MCF 10A (cell line): Measurements from ENCODE around the gene CEND1. TPM values are rescaled to one million over a fixed set of nuclear protein-coding genes. Genes with fewer than 3 reads are reported as not detected.

Experiments used
- BruUV-seq: library from RNA; stranded (reverse); fragments of 400-500 nt; replicated peaks from 2 replicates; lab custom pipeline; 2021; lab: Mats Ljungman, UMichigan
- CTCF ChIA-PET: fragments of 300-600 bp; sonication (Branson Sonifier 250); formaldehyde crosslinking; extraction: SDS; loops from one replicate; lab custom pipeline; 2021; ENCODE audit warnings: antibody characterized with exemption, inconsistent platforms; lab: Yijun Ruan, JAX
- POLR2A ChIA-PET: fragments of 300-600, 350-650 bp; sonication (Branson Sonifier 250); formaldehyde crosslinking; extraction: SDS; loops from one replicate; lab custom pipeline; 2020; ENCODE audit warnings: antibody characterized with exemption, inconsistent platforms; lab: Yijun Ruan, JAX
- DNase-seq: peaks from one replicate; pipeline ENCODE4 v3.0.0-alpha.2; 2018; ENCODE audit not compliant: unreplicated experiment
- H3K27ac Mint-ChIP-seq: one replicate; pipeline ENCODE4 v1.8.0; 2022; ENCODE audit warnings: mild to moderate bottlenecking, low read depth, mixed read lengths; ENCODE audit not compliant: unreplicated experiment
- H3K27me3 Mint-ChIP-seq: one replicate; pipeline ENCODE4 v1.8.0; 2022; ENCODE audit warnings: mixed read lengths; ENCODE audit not compliant: insufficient read depth, unreplicated experiment
- H3K36me3 Mint-ChIP-seq: one replicate; pipeline ENCODE4 v1.8.0; 2022; ENCODE audit warnings: mild to moderate bottlenecking, moderate library complexity, mixed read lengths; ENCODE audit not compliant: insufficient read depth, unreplicated experiment
- H3K4me1 Mint-ChIP-seq: one replicate; pipeline ENCODE4 v1.8.0; 2022; ENCODE audit warnings: mixed read lengths; ENCODE audit not compliant: insufficient read depth, unreplicated experiment
- H3K4me3 Mint-ChIP-seq: one replicate; pipeline ENCODE4 v1.8.0; 2022; ENCODE audit warnings: mild to moderate bottlenecking, moderate library complexity, mixed read lengths; ENCODE audit not compliant: unreplicated experiment
- H3K9me3 Mint-ChIP-seq: one replicate; pipeline ENCODE4 v1.8.0; 2022; ENCODE audit warnings: mixed read lengths; ENCODE audit not compliant: unreplicated experiment
- intact Hi-C: fragments of 100-400 bp; cut with micrococcal nuclease; formaldehyde crosslinking; loops from 2 replicates; pipeline ENCODE4 v1.14.1; 2022
- total RNA-seq: library from RNA; stranded (reverse); gene quantifications from 2 replicates; pipeline ENCODE4 v1.2.3, GENCODE V29; 2022
- TF ChIP-seq, protein P1 (sequence below): fragments of 200-600 bp; IDR thresholded peaks from one replicate; pipeline ENCODE4 v1.8.0; 2022; ENCODE audit warnings: antibody characterized with exemption, mild to moderate bottlenecking; ENCODE audit not compliant: unreplicated experiment

CEND1 gene
- total RNA-seq, 1 experiment from 2014 or later: not detected

DNA sequence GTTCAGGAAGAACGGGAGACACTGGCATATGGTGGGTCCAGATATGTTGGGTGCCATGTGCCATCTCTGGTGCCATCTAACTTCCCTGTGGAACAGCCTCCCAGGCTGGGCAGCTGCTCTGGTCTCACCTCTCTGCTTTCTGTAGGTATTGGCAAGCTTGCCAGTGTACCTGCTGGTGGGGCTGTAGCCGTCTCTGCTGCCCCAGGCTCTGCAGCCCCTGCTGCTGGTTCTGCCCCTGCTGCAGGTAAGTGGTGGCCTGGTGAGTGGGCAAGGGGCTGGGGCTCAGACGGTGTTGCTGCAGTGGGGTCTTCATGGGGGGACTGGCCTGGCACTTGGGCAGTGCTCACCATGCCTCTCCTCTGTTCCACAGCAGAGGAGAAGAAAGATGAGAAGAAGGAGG, 22.5 kb upstream of the CEND1 start:
- POLR2A ChIA-PET: interaction anchor here (0.7 to 2.0 kb wide), 6 partner anchors 8 to 32 kb away, joined by 3 to 16 read pairs (median 4); partner anchors contain the start of gene CD151
- CTCF ChIA-PET: interaction anchor here (1.2 kb wide), 1 partner anchor 35 kb away, joined by 3 read pairs; no protein-coding TSS in a partner anchor

DNA sequence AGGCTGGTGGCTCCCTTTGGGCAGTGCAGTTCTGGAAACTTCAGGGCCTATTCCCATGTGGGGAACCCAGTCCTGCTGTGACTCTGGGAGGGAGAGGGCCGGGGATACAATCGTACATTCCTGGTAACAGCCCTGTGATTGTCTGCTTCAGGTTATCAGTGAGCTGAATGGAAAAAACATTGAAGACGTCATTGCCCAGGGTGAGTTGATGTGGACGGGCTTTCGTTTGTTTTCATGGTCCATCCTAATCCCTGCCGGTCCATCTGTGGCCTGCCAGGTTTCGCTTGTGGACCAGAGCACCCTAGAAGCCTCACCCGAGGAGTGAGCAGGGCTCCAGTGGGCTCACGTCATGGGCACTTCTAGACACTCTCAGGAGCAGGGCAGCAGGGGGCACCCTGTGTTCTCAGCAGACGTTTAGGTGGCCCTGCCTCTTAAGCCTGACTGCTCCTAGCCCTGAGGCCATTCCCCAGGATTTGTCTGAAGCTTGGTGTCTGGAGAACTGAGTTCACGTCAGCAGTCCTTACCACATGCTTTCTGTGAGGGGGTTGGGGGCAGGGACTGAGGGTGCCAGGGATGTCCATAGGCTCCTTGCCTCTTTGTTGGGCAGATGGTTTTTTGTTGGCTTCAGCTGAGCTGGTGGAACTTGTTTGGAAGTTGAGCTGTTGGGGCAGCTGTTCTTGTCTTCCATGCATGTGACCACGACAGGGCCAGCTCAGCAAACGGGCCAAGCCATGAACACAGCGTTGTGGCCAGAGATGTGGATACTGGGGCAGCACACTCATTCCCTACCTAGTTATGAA, 21.8 kb upstream of the CEND1 start:
- Mint-ChIP-seq H3K27ac (no peak overlapping the region), H3K36me3 (peaks cover 40% of the 10 kb centered on the region), H3K9me3 (no peaks in the 10 kb centered on the region), H3K4me3 (peak overlapping the region; percentile 95), H3K4me1 (peaks cover 12% of the 10 kb centered on the region), H3K27me3 (no peaks in the 10 kb centered on the region)
- DNase-seq: peak; percentile 51
- ChIA-PET CTCF (interaction anchor here (0.6 kb wide), 2 partner anchors 36 to 164 kb away, joined by 3 to 4 read pairs; no protein-coding TSS in a partner anchor), POLR2A (interaction anchor here (0.7 to 2.0 kb wide), 12 partner anchors 9 to 116 kb away, joined by 3 to 31 read pairs (median 4); partner anchors contain the start of genes CD151, DEAF1, PNPLA2 and TSPAN4)
- no TSS peak for BruUV-seq
- intact Hi-C loops: no loop called here
- TF ChIP-seq, protein P1, sequence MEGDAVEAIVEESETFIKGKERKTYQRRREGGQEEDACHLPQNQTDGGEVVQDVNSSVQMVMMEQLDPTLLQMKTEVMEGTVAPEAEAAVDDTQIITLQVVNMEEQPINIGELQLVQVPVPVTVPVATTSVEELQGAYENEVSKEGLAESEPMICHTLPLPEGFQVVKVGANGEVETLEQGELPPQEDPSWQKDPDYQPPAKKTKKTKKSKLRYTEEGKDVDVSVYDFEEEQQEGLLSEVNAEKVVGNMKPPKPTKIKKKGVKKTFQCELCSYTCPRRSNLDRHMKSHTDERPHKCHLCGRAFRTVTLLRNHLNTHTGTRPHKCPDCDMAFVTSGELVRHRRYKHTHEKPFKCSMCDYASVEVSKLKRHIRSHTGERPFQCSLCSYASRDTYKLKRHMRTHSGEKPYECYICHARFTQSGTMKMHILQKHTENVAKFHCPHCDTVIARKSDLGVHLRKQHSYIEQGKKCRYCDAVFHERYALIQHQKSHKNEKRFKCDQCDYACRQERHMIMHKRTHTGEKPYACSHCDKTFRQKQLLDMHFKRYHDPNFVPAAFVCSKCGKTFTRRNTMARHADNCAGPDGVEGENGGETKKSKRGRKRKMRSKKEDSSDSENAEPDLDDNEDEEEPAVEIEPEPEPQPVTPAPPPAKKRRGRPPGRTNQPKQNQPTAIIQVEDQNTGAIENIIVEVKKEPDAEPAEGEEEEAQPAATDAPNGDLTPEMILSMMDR: no peak

More for the DNA sequence above, 22.5 kb upstream of the CEND1 start:
- Mint-ChIP-seq H3K9me3 (no peaks in the 10 kb centered on the region), H3K36me3 (peaks cover 40% of the 10 kb centered on the region), H3K4me3 (no peak overlapping the region), H3K27me3 (no peaks in the 10 kb centered on the region), H3K27ac (no peak overlapping the region), H3K4me1 (peaks cover 12% of the 10 kb centered on the region)
- intact Hi-C loops: no loop called here
- no TSS peak for BruUV-seq
- TF ChIP-seq, protein P1: no peak
- DNase-seq: no peak

DNA sequence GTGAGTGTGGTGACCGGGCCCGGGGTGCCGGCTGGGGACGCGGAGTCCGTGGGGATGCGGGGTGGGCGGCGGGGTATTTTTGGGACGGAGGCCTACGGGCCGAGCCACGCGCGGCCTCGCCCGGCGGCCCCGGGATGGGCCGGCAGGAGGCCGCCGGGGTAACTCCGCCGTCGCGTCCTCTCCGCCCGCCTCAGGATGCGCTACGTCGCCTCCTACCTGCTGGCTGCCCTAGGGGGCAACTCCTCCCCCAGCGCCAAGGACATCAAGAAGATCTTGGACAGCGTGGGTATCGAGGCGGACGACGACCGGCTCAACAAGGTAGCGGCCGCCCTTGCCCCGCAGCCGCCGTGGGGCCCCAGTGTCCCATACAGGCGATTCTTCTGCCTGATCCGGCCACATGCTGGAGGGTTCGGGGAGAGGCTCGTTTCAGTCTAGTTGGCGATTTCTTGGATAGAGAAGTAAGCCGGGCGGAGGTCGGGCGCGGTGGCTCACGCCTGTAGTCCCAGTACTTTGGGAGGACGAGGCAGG, 20.2 kb upstream of the CEND1 start:
- peaks cover 48% of the 10 kb centered on the region for H3K36me3 Mint-ChIP-seq

More for the DNA sequence above, 20.2 kb upstream of the CEND1 start:
- TF ChIP-seq, protein P1: no peak
- POLR2A ChIA-PET: interaction anchor here (0.6 to 8.3 kb wide), 20 partner anchors 9 to 304 kb away, joined by 3 to 149 read pairs (median 6); partner anchors contain the start of genes CD151, GATD1, IRF7 and PHRF1
- Mint-ChIP-seq H3K4me1 (peaks cover 12% of the 10 kb centered on the region), H3K4me3 (peak overlapping the region; percentile 95), H3K27me3 (no peaks in the 10 kb centered on the region), H3K27ac (peak overlapping the region; percentile 97), H3K9me3 (no peaks in the 10 kb centered on the region)
- CTCF ChIA-PET: no interaction called here
- BruUV-seq: TSS peak; percentile 74
- intact Hi-C loops: no loop called here
- DNase-seq: no peak
